Vagina (tissue), 2 donors: Measurements from ENCODE around the gene CETP. TPM values are rescaled to one million over a fixed set of nuclear protein-coding genes. Genes with fewer than 3 reads are reported as not detected.
A peak's percentile ranks its signal among the peaks of the same experiment; 100 is the strongest.
"Not testable (repeated sequence)": the region's sequence is repeated elsewhere in the genome, so short reads cannot be mapped to it uniquely, and the experiment has no call there.

ENCODE experiments used
- DNase-seq, 2 donors: peaks; one replicate each; pipeline ENCODE4 v3.0.0-alpha.2; 2017; ENCODE audit errors: extremely low spot score in 2 of 2
- H3K27ac ChIP-seq: fragments of 200-600 bp; sonication (generic); one replicate; pipeline ENCODE4 v1.5.1; 2019
- H3K27me3 ChIP-seq: fragments of 200-600 bp; sonication (generic); one replicate; pipeline ENCODE4 v1.5.1; 2019
- H3K36me3 ChIP-seq, 2 donors: fragments of 200-600 bp; sonication (generic); one replicate each; pipeline ENCODE4 v1.5.1; 2017 to 2019
- H3K4me1 ChIP-seq: fragments of 200-600 bp; sonication (generic); one replicate; pipeline ENCODE4 v1.5.1; 2019
- H3K4me3 ChIP-seq, 2 donors: fragments of 200-600 bp; sonication (generic); 1 replicate in 1 of 2; 2 replicates in 1 of 2; pipeline ENCODE4 v1.5.1; 2016 to 2019
- H3K9me3 ChIP-seq: fragments of 200-600 bp; sonication (generic); one replicate; pipeline ENCODE4 v1.5.1; 2019
- CTCF ChIP-seq, 3 experiments: fragments of 450-650 bp in 2 of 3; fragments of 200-600 bp in 1 of 3; sonication (generic) in 1 of 3; IDR thresholded peaks; one replicate each; pipeline ENCODE4 v1.5.1; 2017 to 2019; ENCODE audit warnings: antibody characterized with exemption in 3 of 3, mild to moderate bottlenecking in 2 of 3, moderate library complexity in 2 of 3
- POLR2A ChIP-seq, 2 donors: fragments of 450-650 bp; IDR thresholded peaks; one replicate each; pipeline ENCODE4 v1.6.1; 2017; ENCODE audit warnings: antibody characterized with exemption in 2 of 2, mild to moderate bottlenecking in 2 of 2, moderate library complexity in 2 of 2
- POLR2AphosphoS5 ChIP-seq, 2 donors: sonication (generic); formaldehyde crosslinking; IDR thresholded peaks; one replicate each; pipeline ENCODE4 v1.9.0; 2017; ENCODE audit warnings: antibody characterized with exemption in 2 of 2, mild to moderate bottlenecking in 2 of 2, low read depth in 1 of 2; ENCODE audit not compliant: insufficient read depth in 1 of 2
- intact Hi-C: fragments of 100-400 bp; cut with DNase I; formaldehyde crosslinking; loops from one replicate; pipeline ENCODE4 v1.15.1; 2023
- total RNA-seq: library from RNA; depleted of rRNA; stranded (reverse); fragments of >200 nt; gene quantifications from one replicate; pipeline ENCODE4 v1.2.3, GENCODE V29; 2016

Gene CETP
- total RNA-seq, 1 donor from 2014 or later: not detected

GRCh38 chr16:56931271-56931891 is 30.4 kb upstream of the CETP start:
- H3K27me3 ChIP-seq: no peaks in the 10 kb centered on the region
- peak overlapping the region; percentile 100 for H3K27ac ChIP-seq
- DNase-seq: peak in 1 of 2 donors; percentile 94
- H3K36me3 ChIP-seq: peaks cover 0 to 17% of the 10 kb centered on the region in 2 donors
- no peaks in the 10 kb centered on the region for H3K9me3 ChIP-seq
- intact Hi-C loops: loop anchor here (5.0 to 10.0 kb wide), 2 partner anchors 56 to 67 kb away; partner anchors contain the start of genes NLRC5 and SLC12A3
- TF ChIP-seq POLR2A (IDR thresholded peaks at IDR 0.05) (peak in 1 of 2 donors; percentile 88), POLR2AphosphoS5 (IDR thresholded peaks at IDR 0.05; ENCODE audit: insufficient read depth in 1 of 2, low read depth in 1 of 2) (no peak)
- peaks cover 40% of the 10 kb centered on the region for H3K4me1 ChIP-seq
- peak overlapping the region; percentile 82 to 96 for H3K4me3 ChIP-seq

GRCh38 chr16:56931892-56932720 is 29.6 kb upstream of the CETP start, which contains the start of gene HERPUD1:
HERPUD1 (plus strand) TSS chr16:56932142; CDS start chr16:56932245, 103 bp downstream.
- H3K27me3 ChIP-seq: no peaks in the 10 kb centered on the region
- DNase-seq: peak; percentile 98 to 99
- H3K27ac ChIP-seq: peak within 1 kb of the TSS; percentile 100
- intact Hi-C loops: loop anchor here (5.0 to 10.0 kb wide), 2 partner anchors 55 to 67 kb away; partner anchors contain the start of genes NLRC5 and SLC12A3
- peaks cover 0 to 24% of the 10 kb centered on the region in 2 donors for H3K36me3 ChIP-seq
- H3K9me3 ChIP-seq: no peaks in the 10 kb centered on the region
- TF ChIP-seq POLR2A (IDR thresholded peaks at IDR 0.05) (peak; percentile 32 to 66), CTCF (IDR thresholded peaks at IDR 0.05) (no peak), POLR2AphosphoS5 (IDR thresholded peaks at IDR 0.05; ENCODE audit: insufficient read depth in 1 of 2, low read depth in 1 of 2) (peak; percentile 93 to 99)
- H3K4me3 ChIP-seq: peak within 1 kb of the TSS; percentile 82 to 96
- peaks cover 43% of the 10 kb centered on the region for H3K4me1 ChIP-seq

GRCh38 chr16:56932721-56933619 is 28.8 kb upstream of the CETP start:
- Histone ChIP-seq H3K9me3 (no peaks in the 10 kb centered on the region), H3K4me3 (peak overlapping the region; percentile 82 to 96), H3K27me3 (no peaks in the 10 kb centered on the region), H3K27ac (peak overlapping the region; percentile 100), H3K36me3 (peaks cover 0 to 32% of the 10 kb centered on the region in 2 donors), H3K4me1 (peaks cover 44% of the 10 kb centered on the region)
- intact Hi-C loops: loop anchor here (5.0 to 10.0 kb wide), 2 partner anchors 54 to 68 kb away; partner anchors contain the start of genes NLRC5 and SLC12A3
- peak in 1 of 2 donors; percentile 97 for DNase-seq
- TF ChIP-seq POLR2AphosphoS5 (IDR thresholded peaks at IDR 0.05; ENCODE audit: insufficient read depth in 1 of 2, low read depth in 1 of 2) (peak; percentile 62 to 98), POLR2A (IDR thresholded peaks at IDR 0.05) (no peak)

GRCh38 chr16:56933828-56934598 is 27.7 kb upstream of the CETP start:
- DNase-seq: no peak
- Histone ChIP-seq H3K4me1 (peaks cover 53% of the 10 kb centered on the region), H3K36me3 (peaks cover 0 to 43% of the 10 kb centered on the region in 2 donors), H3K27ac (peak overlapping the region; percentile 100), H3K4me3 (peak overlapping the region; percentile 82 to 96), H3K27me3 (no peaks in the 10 kb centered on the region), H3K9me3 (no peaks in the 10 kb centered on the region)
- no peak for TF ChIP-seq POLR2A (IDR thresholded peaks at IDR 0.05)
- no peak for TF ChIP-seq POLR2AphosphoS5 (IDR thresholded peaks at IDR 0.05; ENCODE audit: insufficient read depth in 1 of 2, low read depth in 1 of 2)
- TF ChIP-seq CTCF (IDR thresholded peaks at IDR 0.05): no peak
- intact Hi-C loops: loop anchor here (5.0 to 10.0 kb wide), 2 partner anchors 53 to 69 kb away; partner anchors contain the start of genes NLRC5 and SLC12A3

GRCh38 chr16:56934599-56935145 is 27.1 kb upstream of the CETP start:
- H3K36me3 ChIP-seq: peaks cover 0 to 49% of the 10 kb centered on the region in 2 donors
- H3K9me3 ChIP-seq, H3K27me3 ChIP-seq, DNase-seq: not testable (repeated sequence)
- H3K27ac ChIP-seq: peak overlapping the region; percentile 100
- peak overlapping the region; percentile 82 to 96 for H3K4me3 ChIP-seq
- peaks cover 53% of the 10 kb centered on the region for H3K4me1 ChIP-seq
- intact Hi-C loops: loop anchor here (5.0 to 10.0 kb wide), 2 partner anchors 53 to 70 kb away; partner anchors contain the start of genes NLRC5 and SLC12A3
